CD4-positive, alpha-beta T cell treated with Interleukin-10 for 1 hour (primary cell): ENCODE results near the gene OTX2.

Source experiments
- DNase-seq: peaks from one replicate; pipeline ENCODE4 v3.0.0-alpha.2; 2020

The OTX2 gene

GRCh38 chr14:56810147-56810719 is at the start of gene OTX2:
TSS of gene OTX2 (minus strand) at chr14:56810479. CDS start at chr14:56805456, 5,023 bp downstream.
- no peak for DNase-seq

- DNase-seq, result no peak
Observed at GRCh38 chr14:56858422-56858821, 48.1 kb upstream of the OTX2 start.

- DNase-seq, result no peak
Observed at GRCh38 chr14:56857216-56857615, 46.9 kb upstream of the OTX2 start.

- DNase-seq, result no peak
Observed at GRCh38 chr14:56855891-56856461, 45.7 kb upstream of the OTX2 start.

GRCh38 chr14:56854325-56854724 is 44.0 kb upstream of the OTX2 start:
- DNase-seq, result no peak

- no peak for DNase-seq
Observed at GRCh38 chr14:56846970-56847930, 37.0 kb upstream of the OTX2 start.

GRCh38 chr14:56844406-56845002 is 34.2 kb upstream of the OTX2 start:
- DNase-seq, result no peak

- DNase-seq, result no peak
Observed at GRCh38 chr14:56841611-56842010, 31.3 kb upstream of the OTX2 start.

- DNase-seq, result no peak
Observed at GRCh38 chr14:56840221-56840620, 29.9 kb upstream of the OTX2 start.

- no peak for DNase-seq
Observed at GRCh38 chr14:56829151-56829550, 18.9 kb upstream of the OTX2 start.

- no peak for DNase-seq
Observed at GRCh38 chr14:56826214-56826613, 15.9 kb upstream of the OTX2 start.

GRCh38 chr14:56821805-56822610 is 11.7 kb upstream of the OTX2 start:
- DNase-seq, result no peak

GRCh38 chr14:56821177-56821576 is 10.9 kb upstream of the OTX2 start:
- no peak for DNase-seq

GRCh38 chr14:56817396-56817921 is 7.2 kb upstream of the OTX2 start:
- no peak for DNase-seq

- DNase-seq, result no peak
Observed at GRCh38 chr14:56816574-56817391, 6.5 kb upstream of the OTX2 start.

GRCh38 chr14:56815745-56816144 is 5.5 kb upstream of the OTX2 start:
- no peak for DNase-seq

- DNase-seq, result no peak
Observed at GRCh38 chr14:56814969-56815700, 4.9 kb upstream of the OTX2 start.

- no peak for DNase-seq
Observed at GRCh38 chr14:56814519-56814959, 4.3 kb upstream of the OTX2 start.

- no peak for DNase-seq
Observed at GRCh38 chr14:56813143-56813551, 2.9 kb upstream of the OTX2 start.

- DNase-seq, result no peak
Observed at GRCh38 chr14:56812364-56813141, 2.3 kb upstream of the OTX2 start.
